NCI-H2107 treated with DMSO at 0.1 percent for 48 hours (cell line): ENCODE measurements around the gene CLIC3.

Experiments
- DNase-seq: peaks from one replicate; lab custom pipeline; 2025; ENCODE audit not compliant: unreplicated experiment; lab: John Stamatoyannopoulos, UW

Gene CLIC3

DNA sequence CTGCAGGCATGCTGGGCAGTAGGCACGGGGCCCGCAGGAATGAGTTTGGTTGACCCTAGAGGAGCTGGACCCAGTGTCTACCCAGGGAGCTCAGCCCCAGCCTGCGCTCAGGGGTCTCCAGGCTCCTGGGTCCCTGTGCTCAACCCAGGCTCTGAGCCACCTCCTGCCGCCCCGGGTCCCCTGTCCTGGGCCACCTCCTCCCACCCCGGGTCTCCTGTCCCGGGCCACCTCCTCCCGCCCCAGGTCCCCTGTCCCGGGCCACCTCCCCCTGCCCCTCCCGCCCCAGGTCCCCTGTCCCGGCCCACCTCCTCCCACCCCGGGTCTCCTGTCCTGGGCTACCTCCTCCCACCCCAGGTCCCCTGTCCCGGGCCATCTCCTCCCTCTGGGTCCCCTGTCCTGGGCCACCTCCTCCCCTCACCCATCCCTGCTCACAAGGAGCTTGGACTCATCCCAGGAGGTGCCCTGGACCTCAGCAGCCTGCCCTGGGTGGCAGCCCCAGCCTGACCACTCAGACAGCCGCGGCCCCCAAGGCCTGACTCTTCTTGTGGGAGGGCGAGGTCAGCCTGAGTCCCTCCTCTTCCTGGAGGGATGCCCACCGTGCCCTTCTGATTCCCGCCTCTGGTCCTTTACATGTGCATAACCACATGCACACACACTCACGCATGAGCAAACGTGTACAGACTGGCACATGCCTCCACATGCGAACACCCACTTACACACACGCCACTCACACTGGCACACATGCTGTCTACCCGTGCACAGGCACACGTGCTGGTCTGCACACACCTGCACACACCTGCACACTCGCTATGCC lies 41.9 kb downstream of the CLIC3 start:
- no peak for DNase-seq

GRCh38 chr9:136953771-136954269 lies 42.5 kb downstream of the CLIC3 start:
- DNase-seq, result no peak

DNA sequence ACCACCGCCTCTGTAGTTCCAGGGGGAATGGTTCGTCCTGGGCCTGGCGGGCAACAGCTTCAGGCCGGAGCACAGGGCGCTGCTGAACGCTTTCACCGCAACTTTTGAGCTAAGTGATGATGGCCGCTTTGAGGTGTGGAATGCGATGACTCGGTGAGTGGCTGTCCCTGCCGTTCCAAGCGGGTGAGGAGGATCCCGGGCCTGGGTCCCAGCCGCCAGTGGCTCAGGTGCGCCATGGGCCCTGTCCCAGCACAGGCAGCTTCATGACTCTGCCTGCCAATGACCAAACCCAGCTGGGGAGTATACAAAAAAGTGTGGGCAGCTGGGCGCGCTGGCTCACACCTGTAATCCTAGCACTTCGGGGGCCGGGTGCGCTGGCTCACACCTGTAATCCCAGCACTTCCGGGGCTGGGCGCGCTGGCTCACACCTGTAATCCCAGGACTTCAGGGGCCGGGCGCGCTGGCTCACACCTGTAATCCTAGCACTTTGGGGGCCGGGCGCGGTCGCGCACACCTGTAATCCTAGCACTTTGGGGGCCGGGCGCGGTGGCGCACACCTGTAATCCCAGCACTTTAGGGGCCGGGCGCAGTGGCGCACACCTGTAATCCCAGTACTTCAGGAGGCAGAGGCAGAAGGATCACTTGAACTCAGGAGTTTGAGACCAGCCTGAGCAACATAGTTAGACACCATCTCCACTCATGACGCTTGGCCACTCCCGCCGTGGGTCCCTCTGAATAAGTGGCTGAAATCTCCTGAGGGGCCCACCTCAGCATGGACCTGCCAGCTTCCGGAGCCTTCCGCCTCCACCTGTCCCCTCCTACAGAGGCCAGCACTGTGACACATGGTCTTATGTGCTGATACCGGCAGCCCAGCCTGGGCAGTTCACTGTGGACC lies 43.2 kb downstream of the CLIC3 start:
- DNase-seq, result no peak

- no peak for DNase-seq
Observed at GRCh38 chr9:136952321-136952850, 44.0 kb downstream of the CLIC3 start.

GRCh38 chr9:136951541-136952320 lies 44.6 kb downstream of the CLIC3 start, which contains the start of gene LCN12:
Gene LCN12 (plus strand): TSS chr9:136952273. CDS start chr9:136952328, 55 bp downstream.
- DNase-seq, result no peak

GRCh38 chr9:136950656-136951276 lies 45.6 kb downstream of the CLIC3 start:
- no peak for DNase-seq

- DNase-seq, result peak; percentile 84
Observed at GRCh38 chr9:136949817-136950655, 46.3 kb downstream of the CLIC3 start.

GRCh38 chr9:136949239-136949816 lies 47.0 kb downstream of the CLIC3 start:
- peak; percentile 46 for DNase-seq

- no peak for DNase-seq
Observed at GRCh38 chr9:136947955-136948510, 48.3 kb downstream of the CLIC3 start.

DNA sequence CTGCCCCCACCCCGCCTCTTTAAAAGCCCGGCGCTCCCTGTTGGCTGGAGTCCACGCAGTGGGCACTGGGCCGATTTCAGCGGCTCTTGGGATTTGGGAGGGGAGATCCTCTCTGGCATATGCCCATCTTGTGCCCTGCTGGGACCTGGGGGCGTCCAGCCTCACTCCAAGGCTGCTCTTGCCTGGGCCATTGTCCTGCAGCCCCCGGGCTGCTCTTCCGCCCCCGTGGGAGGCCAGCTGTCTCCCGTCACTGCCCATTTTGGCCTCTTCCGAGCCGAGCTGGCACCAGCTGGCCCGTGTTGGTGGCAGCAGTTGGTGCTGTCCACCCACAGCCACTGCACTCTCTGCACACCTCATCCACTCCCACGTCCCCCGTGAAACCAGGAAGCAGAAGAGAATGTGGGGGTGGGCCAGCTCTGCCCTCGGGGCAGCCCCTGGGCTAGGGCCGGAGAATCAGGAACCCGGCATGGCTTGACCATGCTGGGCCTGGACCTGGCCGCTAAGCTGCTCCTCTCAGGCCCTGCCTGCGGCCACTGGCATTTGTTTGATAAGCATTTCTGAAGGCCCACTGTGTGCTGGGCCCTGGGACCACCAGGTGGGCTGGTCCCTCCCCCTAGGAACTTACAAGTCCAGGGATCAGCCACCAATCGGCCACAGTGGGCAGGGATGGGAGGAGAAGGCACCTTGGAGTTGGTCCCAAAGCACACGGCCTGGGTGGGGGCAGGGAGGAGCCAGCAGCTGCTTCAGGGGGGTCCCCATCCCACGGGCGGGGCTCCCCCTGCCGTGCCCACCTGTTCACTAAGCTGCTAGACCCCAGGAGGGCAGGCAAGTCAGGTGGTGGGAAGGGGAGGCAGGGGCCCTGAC lies 49.1 kb downstream of the CLIC3 start:
- no peak for DNase-seq

GRCh38 chr9:136946228-136947027 lies 49.9 kb downstream of the CLIC3 start:
- no peak for DNase-seq

DNA sequence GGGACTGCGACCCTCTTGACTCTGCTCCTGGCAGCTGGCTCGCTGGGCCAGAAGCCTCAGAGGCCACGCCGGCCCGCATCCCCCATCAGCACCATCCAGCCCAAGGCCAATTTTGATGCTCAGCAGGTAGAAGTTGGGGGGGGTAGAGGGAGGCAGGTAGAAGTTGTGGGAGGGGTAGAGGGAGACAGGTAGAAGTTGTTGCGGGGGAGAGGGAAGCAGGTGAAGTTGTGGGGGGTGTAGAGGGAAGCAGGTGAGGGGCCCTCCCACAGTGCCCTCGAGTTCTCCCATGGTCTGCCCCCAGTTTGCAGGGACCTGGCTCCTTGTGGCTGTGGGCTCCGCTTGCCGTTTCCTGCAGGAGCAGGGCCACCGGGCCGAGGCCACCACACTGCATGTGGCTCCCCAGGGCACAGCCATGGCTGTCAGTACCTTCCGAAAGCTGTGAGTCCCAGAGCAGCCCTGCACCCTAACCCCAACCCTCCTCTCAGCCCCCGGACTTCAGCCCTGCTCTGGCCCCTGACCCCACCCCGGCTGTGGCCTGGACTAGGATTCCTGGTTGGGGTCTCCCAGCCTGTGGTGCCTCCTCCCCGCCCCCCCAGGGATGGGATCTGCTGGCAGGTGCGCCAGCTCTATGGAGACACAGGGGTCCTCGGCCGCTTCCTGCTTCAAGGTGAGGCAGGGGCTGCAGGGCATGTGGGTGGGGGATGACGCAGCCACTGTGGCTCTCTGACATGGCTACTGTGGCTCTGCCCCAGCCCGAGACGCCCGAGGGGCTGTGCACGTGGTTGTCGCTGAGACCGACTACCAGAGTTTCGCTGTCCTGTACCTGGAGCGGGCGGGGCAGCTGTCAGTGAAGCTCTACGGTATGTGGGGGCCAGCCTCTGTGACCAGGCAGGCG lies 50.8 kb downstream of the CLIC3 start:
- DNase-seq, result no peak
